Astrocyte of the cerebellum (primary cell): ENCODE results near the gene NOL7.

Experiments
- DNase-seq: peaks from one replicate; pipeline ENCODE4 v3.0.0-alpha.2; 2011; ENCODE audit warnings: low read depth
- H3K4me3 ChIP-seq: 2 replicates; pipeline ENCODE4 v1.5.1; 2011; ENCODE audit warnings: mild to moderate bottlenecking, low read depth, low read length, moderate library complexity
- CTCF ChIP-seq: IDR thresholded peaks from 2 replicates; pipeline ENCODE4 v1.5.1; 2012; ENCODE audit warnings: low read length, low read depth, moderate library complexity, mild to moderate bottlenecking; ENCODE audit errors: missing control alignments
- in situ Hi-C: cut with HindIII; loops from 2 replicates; pipeline ENCODE4 v1.10.0; 2017; ENCODE audit warnings: low sequenced_read_pairs

The NOL7 gene

GRCh38 chr6:13593103-13593502, 22.0 kb upstream of the NOL7 start:
- H3K4me3 ChIP-seq, result no peak overlapping the region
- no peak for TF ChIP-seq CTCF
- in situ Hi-C loops, result no loop called here
- DNase-seq, result no peak

GRCh38 chr6:13593720-13594119, 21.4 kb upstream of the NOL7 start:
- no peak for DNase-seq
- no peak for TF ChIP-seq CTCF
- in situ Hi-C loops, result no loop called here

GRCh38 chr6:13597073-13597472, 18.1 kb upstream of the NOL7 start:
- in situ Hi-C loops, result no loop called here
- H3K4me3 ChIP-seq, result no peak overlapping the region
- DNase-seq, result no peak
- no peak for TF ChIP-seq CTCF

More at GRCh38 chr6:13593720-13594119, 21.4 kb upstream of the NOL7 start:
- H3K4me3 ChIP-seq, result no peak overlapping the region

- in situ Hi-C loops, result no loop called here
- H3K4me3 ChIP-seq, result no peak overlapping the region
- DNase-seq, result no peak
- TF ChIP-seq CTCF, result no peak
These were observed 15.1 kb upstream of the NOL7 start for GRCh38 chr6:13600036-13600435.

- in situ Hi-C loops, result no loop called here
- H3K4me3 ChIP-seq, result no peak overlapping the region
- no peak for TF ChIP-seq CTCF
- no peak for DNase-seq
These were observed 11.0 kb upstream of the NOL7 start for GRCh38 chr6:13604135-13604534.

GRCh38 chr6:13604546-13605416, 10.4 kb upstream of the NOL7 start:
- in situ Hi-C loops, result no loop called here
- DNase-seq, result no peak
- no peak for TF ChIP-seq CTCF
- H3K4me3 ChIP-seq, result no peak overlapping the region

- in situ Hi-C loops, result no loop called here
- H3K4me3 ChIP-seq, result no peak overlapping the region
- no peak for DNase-seq
- no peak for TF ChIP-seq CTCF
These were observed 9.5 kb upstream of the NOL7 start for GRCh38 chr6:13605634-13606033.
